Body of pancreas (tissue), 4 donors: Measurements from ENCODE around the gene DNM3. TPM values are rescaled to one million over a fixed set of nuclear protein-coding genes. Genes with fewer than 3 reads are reported as not detected.

Experiments used
- ATAC-seq: fragments of 150-250 bp; one replicate; pipeline ENCODE4 v1.9.1; 2016
- DNase-seq, 4 donors: peaks; one replicate each; pipeline ENCODE4 v3.0.0-alpha.2; 2019
- H3K27ac ChIP-seq, 4 donors: fragments of 200-600 bp; sonication (generic); 1 replicate in 3 of 4; 2 replicates in 1 of 4; pipeline versions ENCODE4 v1.5.1 to v1.6.1; 2016 to 2019; ENCODE audit warnings: mild to moderate bottlenecking in 1 of 4, mixed read lengths in 1 of 4, moderate library complexity in 1 of 4
- H3K27me3 ChIP-seq, 2 donors: fragments of 200-600 bp; sonication (generic); one replicate each; pipeline ENCODE4 v1.6.0; 2016; ENCODE audit warnings: mild to moderate bottlenecking in 1 of 2
- H3K36me3 ChIP-seq, 2 donors: fragments of 200-600 bp; sonication (generic); replicated peaks in 1 of 2; 2 replicates each; pipeline ENCODE4 v1.5.1; 2016; ENCODE audit warnings: low read depth in 2 of 2; ENCODE audit not compliant: insufficient read depth in 1 of 2
- H3K4me1 ChIP-seq: fragments of 200-600 bp; sonication (generic); one replicate; pipeline ENCODE4 v1.6.0; 2016
- H3K4me3 ChIP-seq, 2 donors: fragments of 200-600 bp; sonication (generic); 1 replicate in 1 of 2; 2 replicates in 1 of 2; pipeline ENCODE4 v1.5.1; 2016 to 2019
- H3K9me3 ChIP-seq, 3 donors: fragments of 200-600 bp; sonication (generic); 1 replicate in 2 of 3; 2 replicates in 1 of 3; pipeline ENCODE4 v1.5.1; 2016
- POLR2A ChIP-seq, 3 donors: fragments of 450-650 bp; IDR thresholded peaks; one replicate each; pipeline ENCODE4 v1.6.1; 2016; ENCODE audit warnings: antibody characterized with exemption in 3 of 3, mild to moderate bottlenecking in 2 of 3
- WGBS, 2 donors: methylation state at CpG; one replicate each; pipeline ENCODE4 v1.1.5; 2017; 5-methylcytosine and 5-hydroxymethylcytosine counted together
- intact Hi-C: fragments of 100-400 bp; cut with DNase I; formaldehyde crosslinking; loops from one replicate; pipeline ENCODE4 v1.15.1; 2023
- total RNA-seq, 2 donors: library from RNA; depleted of rRNA; stranded (reverse); fragments of >200 nt; gene quantifications; one replicate each; pipeline ENCODE4 v1.1.0, GENCODE V29; 2016
- TF ChIP-seq, protein P1 (sequence below), 7 experiments: fragments of 450-650 bp in 4 of 7; fragments of 200-600 bp in 3 of 7; sonication (generic) in 3 of 7; IDR thresholded peaks; one replicate each; pipeline ENCODE4 v1.5.1; 2016 to 2019; ENCODE audit warnings: antibody characterized with exemption in 7 of 7

The DNM3 gene
- total RNA-seq, 2 donors from 2014 or later: 2.9 to 4.0 TPM

DNA sequence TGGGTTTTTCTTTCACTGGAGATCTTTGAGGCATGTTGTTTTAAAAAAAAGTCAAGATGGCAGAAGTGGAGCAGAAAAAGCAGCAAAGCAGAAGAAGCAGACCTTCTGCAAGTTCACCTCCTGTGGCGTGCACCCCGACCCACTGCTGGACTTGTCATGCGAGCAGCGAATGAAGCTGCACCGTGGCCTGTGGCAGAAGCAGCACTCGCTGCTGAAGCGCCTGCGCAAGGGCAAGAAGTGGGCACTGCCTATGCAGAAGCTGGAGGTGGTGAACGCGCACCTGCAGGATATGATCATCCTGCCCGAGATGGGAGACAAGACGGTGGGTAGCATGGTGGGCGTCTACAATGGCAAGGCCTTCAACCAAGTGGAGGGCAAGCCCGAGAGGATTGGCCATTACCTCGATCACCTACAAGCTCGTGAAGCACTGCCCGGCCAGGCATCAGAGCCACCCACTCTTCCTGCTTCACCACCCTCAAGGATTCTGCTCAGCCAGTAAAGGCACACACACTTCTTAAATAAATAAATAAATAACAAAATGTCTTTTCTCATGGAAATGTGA, 37.8 kb upstream of the DNM3 start:
- DNase-seq: no peak
- 87 to 90% methylated on average over 12 to 17 of the region's 17 CpGs for WGBS, 2 donors
- intact Hi-C loops: loop anchor here (5.0 kb wide), 1 partner anchor 179 kb away; no protein-coding TSS in a partner anchor
- H3K27me3 ChIP-seq: no peaks in the 10 kb centered on the region
- no peak overlapping the region for H3K27ac ChIP-seq
- TF ChIP-seq, protein P1, sequence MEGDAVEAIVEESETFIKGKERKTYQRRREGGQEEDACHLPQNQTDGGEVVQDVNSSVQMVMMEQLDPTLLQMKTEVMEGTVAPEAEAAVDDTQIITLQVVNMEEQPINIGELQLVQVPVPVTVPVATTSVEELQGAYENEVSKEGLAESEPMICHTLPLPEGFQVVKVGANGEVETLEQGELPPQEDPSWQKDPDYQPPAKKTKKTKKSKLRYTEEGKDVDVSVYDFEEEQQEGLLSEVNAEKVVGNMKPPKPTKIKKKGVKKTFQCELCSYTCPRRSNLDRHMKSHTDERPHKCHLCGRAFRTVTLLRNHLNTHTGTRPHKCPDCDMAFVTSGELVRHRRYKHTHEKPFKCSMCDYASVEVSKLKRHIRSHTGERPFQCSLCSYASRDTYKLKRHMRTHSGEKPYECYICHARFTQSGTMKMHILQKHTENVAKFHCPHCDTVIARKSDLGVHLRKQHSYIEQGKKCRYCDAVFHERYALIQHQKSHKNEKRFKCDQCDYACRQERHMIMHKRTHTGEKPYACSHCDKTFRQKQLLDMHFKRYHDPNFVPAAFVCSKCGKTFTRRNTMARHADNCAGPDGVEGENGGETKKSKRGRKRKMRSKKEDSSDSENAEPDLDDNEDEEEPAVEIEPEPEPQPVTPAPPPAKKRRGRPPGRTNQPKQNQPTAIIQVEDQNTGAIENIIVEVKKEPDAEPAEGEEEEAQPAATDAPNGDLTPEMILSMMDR (IDR thresholded peaks at IDR 0.05): no peak
- no peak for TF ChIP-seq POLR2A (IDR thresholded peaks at IDR 0.05)
- no peak overlapping the region for H3K4me3 ChIP-seq
- no peaks in the 10 kb centered on the region for H3K36me3 ChIP-seq
- ATAC-seq: no peak
- no peaks in the 10 kb centered on the region for H3K4me1 ChIP-seq
- no peaks in the 10 kb centered on the region for H3K9me3 ChIP-seq

DNA sequence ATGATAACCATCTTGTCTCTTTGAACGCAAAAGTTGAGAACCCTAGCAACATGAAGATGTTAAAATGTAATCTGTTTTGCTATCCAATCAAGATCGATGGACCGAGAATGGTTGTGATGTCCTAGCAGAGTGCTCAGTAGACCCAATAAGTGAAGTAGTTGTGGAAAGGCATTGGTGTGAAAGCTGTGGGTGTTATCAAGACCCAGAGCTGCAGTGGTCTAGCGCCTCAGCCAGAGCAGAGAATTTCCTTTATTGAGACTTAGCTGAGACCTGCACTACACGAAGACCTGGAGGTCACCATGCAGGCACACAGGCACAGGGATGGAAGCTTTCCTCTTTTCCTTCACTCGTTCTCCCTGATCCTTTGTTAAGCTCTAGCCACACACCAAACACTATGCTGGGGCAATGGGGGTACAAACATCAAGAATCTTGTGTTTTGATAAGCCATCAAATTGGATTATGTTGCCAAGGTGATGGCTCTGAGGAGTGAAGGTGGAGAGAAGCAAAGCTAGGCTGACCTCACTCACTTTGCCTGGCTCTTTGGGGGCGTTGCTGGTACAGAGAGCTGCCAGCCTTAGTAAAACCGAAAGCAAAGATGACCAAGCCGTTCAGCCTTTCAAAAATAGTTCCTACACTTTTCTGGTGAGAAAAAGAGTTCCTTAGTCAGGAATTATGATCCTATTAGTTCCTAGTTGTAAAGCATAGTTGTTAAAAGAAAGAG, 35.7 kb upstream of the DNM3 start:
- H3K27ac ChIP-seq: no peak overlapping the region
- intact Hi-C loops: no loop called here
- 57 to 59% methylated on average over 9 of the region's 9 CpGs for WGBS, 2 donors
- no peaks in the 10 kb centered on the region for H3K9me3 ChIP-seq
- TF ChIP-seq, protein P1 (IDR thresholded peaks at IDR 0.05): no peak
- no peak for TF ChIP-seq POLR2A (IDR thresholded peaks at IDR 0.05)
- H3K4me1 ChIP-seq: no peaks in the 10 kb centered on the region
- no peaks in the 10 kb centered on the region for H3K36me3 ChIP-seq
- no peak for ATAC-seq
- H3K4me3 ChIP-seq: no peak overlapping the region
- H3K27me3 ChIP-seq: no peaks in the 10 kb centered on the region
- no peak for DNase-seq

DNA sequence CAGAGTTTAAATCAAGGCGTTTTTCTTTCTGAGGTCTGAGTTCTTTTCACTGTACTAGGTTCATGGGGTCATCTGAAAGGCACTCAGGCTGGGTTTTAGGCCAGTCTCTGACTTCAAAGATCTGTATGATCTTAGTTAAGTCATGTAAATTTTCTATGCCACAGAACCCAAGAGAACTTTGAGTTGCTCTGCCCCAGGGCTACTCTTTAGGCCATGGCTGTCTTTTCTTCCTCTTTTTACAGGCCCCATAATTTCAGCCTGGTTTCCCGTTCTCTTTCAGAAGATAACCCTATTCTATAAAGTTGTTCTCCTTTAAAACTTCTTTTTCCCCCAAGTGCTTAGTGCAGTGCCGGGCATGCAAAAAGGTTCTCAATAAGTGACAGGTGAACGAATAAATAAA, 33.7 kb upstream of the DNM3 start:
- no peak for TF ChIP-seq POLR2A (IDR thresholded peaks at IDR 0.05)
- TF ChIP-seq, protein P1 (IDR thresholded peaks at IDR 0.05): no peak
- Histone ChIP-seq H3K4me1 (no peaks in the 10 kb centered on the region), H3K36me3 (no peaks in the 10 kb centered on the region), H3K4me3 (no peak overlapping the region), H3K27ac (no peak overlapping the region), H3K27me3 (no peaks in the 10 kb centered on the region), H3K9me3 (no peaks in the 10 kb centered on the region)
- ATAC-seq (no peak), DNase-seq (no peak)
- intact Hi-C loops: no loop called here
- 59 to 71% methylated on average over 4 of the region's 4 CpGs for WGBS, 2 donors

DNA sequence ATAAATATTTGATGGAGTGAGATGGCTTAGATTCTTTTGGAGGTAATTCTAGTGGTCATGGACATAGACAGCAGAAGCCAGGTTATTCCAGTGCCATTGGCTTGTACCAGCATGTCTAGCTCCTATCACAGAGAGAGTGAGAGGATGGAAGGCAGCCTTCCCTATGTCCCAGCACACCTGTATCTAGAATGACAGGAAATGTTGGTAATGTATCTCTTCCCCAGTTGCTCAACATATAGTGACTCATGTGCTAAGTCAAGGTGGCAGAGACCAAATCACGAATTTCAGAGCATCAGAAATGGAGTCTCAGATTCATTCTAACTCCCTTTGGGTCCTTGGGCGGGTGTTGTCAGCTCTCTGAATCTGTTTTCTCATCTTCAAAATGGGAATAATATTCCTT, 31.5 kb upstream of the DNM3 start:
- intact Hi-C loops: no loop called here
- Histone ChIP-seq H3K36me3 (no peaks in the 10 kb centered on the region), H3K27me3 (no peaks in the 10 kb centered on the region), H3K9me3 (no peaks in the 10 kb centered on the region), H3K4me1 (no peaks in the 10 kb centered on the region), H3K27ac (no peak overlapping the region), H3K4me3 (no peak overlapping the region)
- DNase-seq (no peak), ATAC-seq (no peak)
- 68 to 72% methylated on average over 2 of the region's 2 CpGs for WGBS, 2 donors
- no peak for TF ChIP-seq POLR2A (IDR thresholded peaks at IDR 0.05)
- TF ChIP-seq, protein P1 (IDR thresholded peaks at IDR 0.05): no peak

DNA sequence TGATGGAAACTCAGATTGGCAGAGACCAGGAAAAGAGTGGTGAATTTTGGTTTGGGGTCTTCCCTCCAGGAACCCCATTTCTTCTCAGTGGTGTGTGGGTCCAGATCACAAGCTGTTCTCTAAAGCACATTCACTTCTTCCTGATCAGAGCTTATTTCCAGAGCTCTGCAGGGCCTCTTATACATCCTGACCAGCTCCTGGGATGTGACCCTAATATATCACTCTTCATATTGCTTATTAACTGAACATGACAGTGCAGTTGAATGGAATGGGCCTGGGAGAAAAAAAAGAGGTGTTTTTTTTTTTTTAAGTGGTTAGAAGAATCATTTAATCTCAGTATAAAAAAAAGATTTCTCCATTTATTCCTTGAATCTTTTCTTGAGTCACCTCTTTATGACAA, 29.6 kb upstream of the DNM3 start:
- TF ChIP-seq, protein P1 (IDR thresholded peaks at IDR 0.05): no peak
- TF ChIP-seq POLR2A (IDR thresholded peaks at IDR 0.05): no peak
- H3K9me3 ChIP-seq: no peaks in the 10 kb centered on the region
- H3K27me3 ChIP-seq: no peaks in the 10 kb centered on the region
- no peak overlapping the region for H3K4me3 ChIP-seq
- H3K27ac ChIP-seq: no peak overlapping the region
- no peak for DNase-seq
- intact Hi-C loops: no loop called here
- H3K36me3 ChIP-seq: no peaks in the 10 kb centered on the region
- no peaks in the 10 kb centered on the region for H3K4me1 ChIP-seq
- no peak for ATAC-seq
